Parathyroid adenoma (tissue), 2 donors: Measurements from ENCODE around the gene KIF26A.

ENCODE experiments used
- H2AFZ ChIP-seq: fragments of 300-600 bp; sonication (generic); one replicate; pipeline ENCODE4 v1.7.0; 2017; ENCODE audit warnings: antibody characterized with exemption, mild to moderate bottlenecking
- H3K27ac ChIP-seq: fragments of 300-600 bp; sonication (generic); one replicate; pipeline ENCODE4 v1.7.0; 2017
- H3K27me3 ChIP-seq: fragments of 300-600 bp; sonication (generic); one replicate; pipeline ENCODE4 v1.7.0; 2017; ENCODE audit warnings: low read length; ENCODE audit not compliant: control insufficient read depth, insufficient read depth
- H3K36me3 ChIP-seq: fragments of 300-600 bp; sonication (generic); one replicate; pipeline ENCODE4 v1.7.0; 2017; ENCODE audit warnings: low read length; ENCODE audit not compliant: control insufficient read depth, insufficient read depth
- H3K4me1 ChIP-seq: fragments of 300-600 bp; sonication (generic); one replicate; pipeline ENCODE4 v1.7.0; 2017; ENCODE audit warnings: control low read depth
- H3K4me2 ChIP-seq: fragments of 300-600 bp; sonication (generic); one replicate; pipeline ENCODE4 v1.7.0; 2017; ENCODE audit warnings: low read length
- H3K4me3 ChIP-seq: fragments of 300-600 bp; sonication (generic); one replicate; pipeline ENCODE4 v1.7.0; 2017; ENCODE audit warnings: low read depth, low read length
- H3K79me2 ChIP-seq: fragments of 300-600 bp; sonication (generic); one replicate; pipeline ENCODE4 v1.7.0; 2017; ENCODE audit warnings: control low read depth
- H3K9ac ChIP-seq: fragments of 300-600 bp; sonication (generic); one replicate; pipeline ENCODE4 v1.7.0; 2017; ENCODE audit warnings: mild to moderate bottlenecking
- H3K9me3 ChIP-seq: fragments of 300-600 bp; sonication (generic); one replicate; pipeline ENCODE4 v1.7.0; 2017; ENCODE audit warnings: low read length; ENCODE audit not compliant: control insufficient read depth
- TF ChIP-seq, protein P1 (sequence below): fragments of 300-600 bp; sonication (generic); IDR thresholded peaks from one replicate; pipeline ENCODE4 v1.7.0; 2017; ENCODE audit warnings: antibody characterized with exemption, mild to moderate bottlenecking
- donor health status: primary hyperparathyroidism.

KIF26A gene

DNA sequence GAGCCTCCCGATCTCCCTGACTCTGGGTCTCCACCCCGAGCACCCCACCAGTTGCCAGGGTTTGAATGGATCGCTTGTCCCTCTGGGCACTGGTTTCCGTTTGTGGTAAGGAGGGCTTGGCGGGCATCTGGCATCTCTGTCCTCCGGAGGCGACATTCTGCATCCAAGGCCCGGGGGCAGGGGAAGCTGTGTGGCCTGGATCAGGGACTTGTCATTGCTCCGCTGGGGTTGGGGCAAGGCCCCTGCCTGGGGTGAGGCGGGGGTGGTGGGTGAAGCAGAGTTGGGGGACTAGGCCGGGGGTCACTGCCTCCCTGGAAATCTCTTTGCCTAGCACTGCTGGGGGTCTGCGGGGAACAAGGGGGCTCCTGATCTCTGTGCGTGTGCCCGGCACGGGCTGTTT, 30.2 kb downstream of the KIF26A start:
- Histone ChIP-seq H3K4me2 (no peak overlapping the region), H3K9ac (no peak overlapping the region), H3K9me3 (no peaks in the 10 kb centered on the region), H3K79me2 (no peaks in the 10 kb centered on the region), H3K27me3 (no peaks in the 10 kb centered on the region), H2AFZ (no peak overlapping the region), H3K27ac (no peak overlapping the region), H3K4me1 (peaks cover 3% of the 10 kb centered on the region), H3K4me3 (no peak overlapping the region), H3K36me3 (no peaks in the 10 kb centered on the region)
- TF ChIP-seq, protein P1, sequence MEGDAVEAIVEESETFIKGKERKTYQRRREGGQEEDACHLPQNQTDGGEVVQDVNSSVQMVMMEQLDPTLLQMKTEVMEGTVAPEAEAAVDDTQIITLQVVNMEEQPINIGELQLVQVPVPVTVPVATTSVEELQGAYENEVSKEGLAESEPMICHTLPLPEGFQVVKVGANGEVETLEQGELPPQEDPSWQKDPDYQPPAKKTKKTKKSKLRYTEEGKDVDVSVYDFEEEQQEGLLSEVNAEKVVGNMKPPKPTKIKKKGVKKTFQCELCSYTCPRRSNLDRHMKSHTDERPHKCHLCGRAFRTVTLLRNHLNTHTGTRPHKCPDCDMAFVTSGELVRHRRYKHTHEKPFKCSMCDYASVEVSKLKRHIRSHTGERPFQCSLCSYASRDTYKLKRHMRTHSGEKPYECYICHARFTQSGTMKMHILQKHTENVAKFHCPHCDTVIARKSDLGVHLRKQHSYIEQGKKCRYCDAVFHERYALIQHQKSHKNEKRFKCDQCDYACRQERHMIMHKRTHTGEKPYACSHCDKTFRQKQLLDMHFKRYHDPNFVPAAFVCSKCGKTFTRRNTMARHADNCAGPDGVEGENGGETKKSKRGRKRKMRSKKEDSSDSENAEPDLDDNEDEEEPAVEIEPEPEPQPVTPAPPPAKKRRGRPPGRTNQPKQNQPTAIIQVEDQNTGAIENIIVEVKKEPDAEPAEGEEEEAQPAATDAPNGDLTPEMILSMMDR = no peak

DNA sequence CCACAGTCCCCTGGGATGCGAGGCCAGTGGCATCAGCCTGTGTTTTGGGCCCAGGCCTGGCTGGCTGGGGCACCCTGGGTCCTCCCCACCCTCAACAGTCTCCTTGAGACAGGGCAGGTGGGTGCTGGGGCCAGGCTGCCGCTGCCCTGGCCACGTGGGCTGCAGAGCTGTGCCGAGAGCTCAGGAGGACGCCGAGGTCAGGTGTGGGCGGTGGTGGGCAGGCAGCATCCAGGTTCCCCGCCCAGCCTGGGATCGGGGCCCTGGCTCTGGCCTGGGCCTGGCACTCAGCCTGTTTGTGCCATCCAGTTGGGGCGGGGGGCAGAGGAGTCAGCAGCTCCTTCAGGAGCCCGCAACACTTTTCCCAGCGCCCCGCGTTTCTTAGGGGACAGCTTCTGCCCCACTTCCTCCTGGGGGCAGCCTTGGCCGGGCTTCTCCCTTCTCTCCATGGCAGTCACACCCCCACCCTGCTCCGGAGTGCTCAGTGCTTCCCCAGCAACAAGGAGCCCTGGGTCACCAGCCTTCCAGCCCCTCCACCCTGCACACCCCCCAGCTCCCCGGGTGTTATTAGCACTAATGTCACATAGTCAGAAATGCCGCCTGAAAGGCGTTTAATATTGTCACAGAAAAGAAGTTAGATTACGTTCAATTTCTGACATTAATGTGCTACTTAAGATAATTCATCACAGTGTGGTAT, 30.8 kb downstream of the KIF26A start:
- Histone ChIP-seq H3K4me3 (no peak overlapping the region), H3K9ac (no peak overlapping the region), H3K27ac (no peak overlapping the region), H3K9me3 (no peaks in the 10 kb centered on the region), H3K4me2 (no peak overlapping the region), H3K79me2 (no peaks in the 10 kb centered on the region), H3K4me1 (peaks cover 3% of the 10 kb centered on the region), H3K27me3 (no peaks in the 10 kb centered on the region), H3K36me3 (no peaks in the 10 kb centered on the region), H2AFZ (no peak overlapping the region)
- TF ChIP-seq, protein P1 = no peak

DNA sequence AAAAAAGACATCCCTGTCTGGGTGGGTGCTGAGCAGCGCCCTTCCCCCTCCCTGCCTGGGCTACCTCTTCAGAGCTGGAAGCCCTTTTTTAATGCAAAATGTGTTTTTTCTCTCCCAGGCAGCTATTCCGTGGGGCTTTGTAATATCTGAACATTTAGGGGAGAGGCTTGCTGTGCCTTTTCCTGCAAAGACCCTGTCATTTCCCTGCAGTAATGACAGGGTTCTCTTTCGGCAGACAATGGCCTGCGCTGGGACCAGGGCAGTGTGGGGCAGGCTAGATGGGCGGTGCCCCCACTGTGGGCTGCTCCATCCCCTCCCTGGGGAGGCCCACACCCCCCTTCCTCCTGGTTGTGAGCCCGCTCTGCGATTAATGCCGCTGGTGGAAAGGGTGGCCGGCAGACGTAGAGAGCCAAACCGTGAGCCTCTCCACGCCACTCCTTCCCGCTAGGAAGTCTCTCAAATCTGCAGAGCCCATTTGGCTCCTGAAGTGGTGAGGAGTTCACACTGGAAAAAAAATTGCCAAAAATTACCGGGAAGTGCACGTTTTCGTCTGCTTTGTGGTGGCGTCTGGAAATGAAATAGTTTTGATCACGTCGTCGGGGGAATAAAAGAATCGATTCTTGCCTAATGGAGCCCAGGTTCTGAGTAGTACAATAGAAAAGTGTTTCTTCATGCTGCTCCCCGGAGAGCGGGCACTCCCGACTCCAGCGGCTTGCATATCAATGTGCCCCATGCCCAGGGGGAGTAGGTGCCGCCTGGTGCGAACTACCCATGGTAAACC, 31.5 kb downstream of the KIF26A start:
- no peak overlapping the region for H3K27ac ChIP-seq

DNA sequence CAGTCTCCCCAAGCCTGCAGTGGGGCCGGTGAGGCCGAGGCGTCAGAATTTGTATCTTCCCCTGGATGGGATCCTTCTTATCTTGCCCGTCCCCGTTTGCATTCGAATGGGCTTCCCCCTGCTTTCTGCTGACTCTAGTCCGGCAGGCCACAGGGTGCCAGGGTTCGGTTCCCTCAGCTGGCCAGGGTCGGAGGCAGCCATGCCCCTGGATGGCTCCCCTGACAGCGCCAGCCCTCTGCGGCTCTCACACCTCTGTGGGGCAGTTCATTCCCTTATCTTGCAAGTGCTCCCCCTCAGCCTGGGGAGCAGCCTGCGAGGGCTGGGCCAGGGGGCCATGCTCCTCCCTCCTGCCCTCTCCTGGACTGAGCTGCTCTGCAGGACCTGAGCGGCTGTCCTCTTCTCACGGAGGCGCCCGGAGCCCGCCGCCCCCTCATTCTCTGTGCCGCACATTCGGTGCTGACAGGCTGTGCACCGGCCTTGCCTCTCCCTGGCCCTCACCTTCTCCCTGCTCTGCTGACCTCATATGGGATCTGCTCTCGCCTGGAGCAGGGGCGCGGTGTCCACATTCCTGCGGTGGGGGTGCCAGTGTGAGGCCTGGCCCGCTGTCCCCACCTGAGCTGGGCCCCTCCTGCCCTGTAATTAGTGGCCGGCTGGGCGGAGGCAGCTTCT, 32.8 kb downstream of the KIF26A start:
- peak overlapping the region; percentile 82 for H2AFZ ChIP-seq
- H3K4me1 ChIP-seq = peaks cover 3% of the 10 kb centered on the region
- no peaks in the 10 kb centered on the region for H3K9me3 ChIP-seq
- H3K79me2 ChIP-seq = no peaks in the 10 kb centered on the region
- H3K27ac ChIP-seq = no peak overlapping the region
- no peaks in the 10 kb centered on the region for H3K36me3 ChIP-seq
- H3K4me2 ChIP-seq = peak overlapping the region; percentile 52
- H3K27me3 ChIP-seq = no peaks in the 10 kb centered on the region
- H3K4me3 ChIP-seq = peak overlapping the region; percentile 24
- TF ChIP-seq, protein P1 = no peak
- H3K9ac ChIP-seq = no peak overlapping the region

More for the DNA sequence above, 31.5 kb downstream of the KIF26A start:
- H3K4me2 ChIP-seq = no peak overlapping the region
- H3K9me3 ChIP-seq = no peaks in the 10 kb centered on the region
- H2AFZ ChIP-seq = no peak overlapping the region
- H3K27me3 ChIP-seq = no peaks in the 10 kb centered on the region
- no peaks in the 10 kb centered on the region for H3K36me3 ChIP-seq
- no peak overlapping the region for H3K4me3 ChIP-seq
- H3K4me1 ChIP-seq = peaks cover 3% of the 10 kb centered on the region
- TF ChIP-seq, protein P1 = no peak
- no peak overlapping the region for H3K9ac ChIP-seq
- H3K79me2 ChIP-seq = no peaks in the 10 kb centered on the region
